ENCODE data around the gene EGFR. TPM values are rescaled to one million over a fixed set of nuclear protein-coding genes. Genes with fewer than 3 reads are reported as not detected.

EGFR gene
- total and polyA plus RNA-seq, 9 donors: 13.0 to 54.6 (median 41.7) TPM

DNA sequence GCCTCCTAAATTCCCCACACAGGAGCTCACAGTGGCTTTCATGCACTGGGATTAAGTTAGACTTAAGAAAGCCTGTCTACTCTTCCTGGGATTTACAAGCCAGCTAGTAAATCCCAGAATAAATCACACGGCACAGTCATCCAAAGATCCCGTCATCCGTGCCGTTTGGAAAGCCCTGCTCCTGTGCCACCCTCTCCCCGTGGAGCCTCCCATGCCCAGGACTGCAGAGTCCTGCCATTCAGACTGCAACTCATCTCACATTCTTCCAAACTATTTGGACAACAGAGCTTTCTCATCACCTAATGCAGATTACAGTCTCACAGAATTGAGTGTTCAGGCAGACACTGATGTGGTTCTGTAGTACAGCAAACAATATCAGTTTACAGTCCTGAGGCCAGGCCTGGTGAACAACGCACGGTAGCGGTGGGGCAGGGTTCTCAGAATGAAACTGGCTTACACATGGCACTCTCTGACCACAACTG lies 166.5 kb downstream of the EGFR start:
- no peak for TF ChIP-seq EP300 (IDR thresholded peaks at IDR 0.05)
- no peak for TF ChIP-seq POLR2A (IDR thresholded peaks at IDR 0.05)
- TF ChIP-seq, protein P1, sequence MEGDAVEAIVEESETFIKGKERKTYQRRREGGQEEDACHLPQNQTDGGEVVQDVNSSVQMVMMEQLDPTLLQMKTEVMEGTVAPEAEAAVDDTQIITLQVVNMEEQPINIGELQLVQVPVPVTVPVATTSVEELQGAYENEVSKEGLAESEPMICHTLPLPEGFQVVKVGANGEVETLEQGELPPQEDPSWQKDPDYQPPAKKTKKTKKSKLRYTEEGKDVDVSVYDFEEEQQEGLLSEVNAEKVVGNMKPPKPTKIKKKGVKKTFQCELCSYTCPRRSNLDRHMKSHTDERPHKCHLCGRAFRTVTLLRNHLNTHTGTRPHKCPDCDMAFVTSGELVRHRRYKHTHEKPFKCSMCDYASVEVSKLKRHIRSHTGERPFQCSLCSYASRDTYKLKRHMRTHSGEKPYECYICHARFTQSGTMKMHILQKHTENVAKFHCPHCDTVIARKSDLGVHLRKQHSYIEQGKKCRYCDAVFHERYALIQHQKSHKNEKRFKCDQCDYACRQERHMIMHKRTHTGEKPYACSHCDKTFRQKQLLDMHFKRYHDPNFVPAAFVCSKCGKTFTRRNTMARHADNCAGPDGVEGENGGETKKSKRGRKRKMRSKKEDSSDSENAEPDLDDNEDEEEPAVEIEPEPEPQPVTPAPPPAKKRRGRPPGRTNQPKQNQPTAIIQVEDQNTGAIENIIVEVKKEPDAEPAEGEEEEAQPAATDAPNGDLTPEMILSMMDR (IDR thresholded peaks at IDR 0.05): no peak
- intact Hi-C loops (cut with DNase I): loop anchor here in 1 of 4 donors (5.0 to 10.0 kb wide), 3 partner anchors 69 to 388 kb away; no protein-coding TSS in a partner anchor
- no peak overlapping the region for H3K4me3 ChIP-seq
- no peaks in the 10 kb centered on the region for H3K9me3 ChIP-seq
- DNase-seq: no peak
- H3K27me3 ChIP-seq: no peaks in the 10 kb centered on the region
- H3K27ac ChIP-seq: no peak overlapping the region
- WGBS, 3 donors: 88 to 93% (median 89%) methylated on average over 8 of the region's 8 CpGs
- H3K4me1 ChIP-seq (ENCODE audit: insufficient read depth): peaks cover 22% of the 10 kb centered on the region
- no peaks in the 10 kb centered on the region for H3K36me3 ChIP-seq

DNA sequence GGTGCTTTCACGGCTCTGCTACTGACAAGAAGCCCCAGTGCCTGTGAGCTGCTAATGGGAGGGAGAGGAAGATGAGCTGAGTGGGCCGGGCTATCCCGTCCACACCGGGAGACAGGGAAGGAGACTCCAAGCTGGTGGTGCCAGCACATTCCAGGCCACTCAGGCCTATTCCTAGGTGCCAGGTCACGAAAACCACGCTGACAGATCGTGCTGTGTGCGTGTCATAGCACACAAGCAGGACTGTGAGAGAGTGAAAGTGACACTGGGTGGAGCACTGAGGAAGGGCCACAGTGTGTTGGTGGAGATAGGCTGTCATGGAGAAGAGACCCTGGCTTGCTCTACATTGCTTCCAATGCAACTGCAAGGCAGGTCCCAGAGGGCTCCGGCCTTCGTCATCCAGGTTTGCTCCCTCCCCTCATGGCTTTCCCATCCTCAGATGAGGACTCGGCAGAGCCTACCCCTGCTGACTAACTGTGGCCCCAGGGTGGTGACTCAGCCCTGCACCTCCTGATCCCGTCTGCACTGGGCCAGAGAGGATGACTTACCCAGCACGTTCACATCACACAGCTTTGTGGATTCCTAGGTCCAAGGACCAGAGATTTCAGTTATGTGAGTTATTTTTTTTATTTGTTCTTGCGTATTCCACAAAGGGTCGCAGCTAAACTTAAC lies 167.3 kb downstream of the EGFR start:
- Histone ChIP-seq H3K4me3 (no peak overlapping the region), H3K4me1 (ENCODE audit: insufficient read depth) (peaks cover 23% of the 10 kb centered on the region), H3K36me3 (no peaks in the 10 kb centered on the region), H3K27me3 (no peaks in the 10 kb centered on the region), H3K27ac (no peak overlapping the region), H3K9me3 (no peaks in the 10 kb centered on the region)
- TF ChIP-seq EP300 (IDR thresholded peaks at IDR 0.05) (no peak), POLR2A (IDR thresholded peaks at IDR 0.05) (no peak)
- TF ChIP-seq, protein P1 (IDR thresholded peaks at IDR 0.05): no peak
- 87 to 90% (median 87%) methylated on average over 15 of the region's 15 CpGs for WGBS, 3 donors
- intact Hi-C loops (cut with DNase I): loop anchor here in 1 of 4 donors (5.0 to 10.0 kb wide), 3 partner anchors 69 to 389 kb away; no protein-coding TSS in a partner anchor
- DNase-seq: no peak

DNA sequence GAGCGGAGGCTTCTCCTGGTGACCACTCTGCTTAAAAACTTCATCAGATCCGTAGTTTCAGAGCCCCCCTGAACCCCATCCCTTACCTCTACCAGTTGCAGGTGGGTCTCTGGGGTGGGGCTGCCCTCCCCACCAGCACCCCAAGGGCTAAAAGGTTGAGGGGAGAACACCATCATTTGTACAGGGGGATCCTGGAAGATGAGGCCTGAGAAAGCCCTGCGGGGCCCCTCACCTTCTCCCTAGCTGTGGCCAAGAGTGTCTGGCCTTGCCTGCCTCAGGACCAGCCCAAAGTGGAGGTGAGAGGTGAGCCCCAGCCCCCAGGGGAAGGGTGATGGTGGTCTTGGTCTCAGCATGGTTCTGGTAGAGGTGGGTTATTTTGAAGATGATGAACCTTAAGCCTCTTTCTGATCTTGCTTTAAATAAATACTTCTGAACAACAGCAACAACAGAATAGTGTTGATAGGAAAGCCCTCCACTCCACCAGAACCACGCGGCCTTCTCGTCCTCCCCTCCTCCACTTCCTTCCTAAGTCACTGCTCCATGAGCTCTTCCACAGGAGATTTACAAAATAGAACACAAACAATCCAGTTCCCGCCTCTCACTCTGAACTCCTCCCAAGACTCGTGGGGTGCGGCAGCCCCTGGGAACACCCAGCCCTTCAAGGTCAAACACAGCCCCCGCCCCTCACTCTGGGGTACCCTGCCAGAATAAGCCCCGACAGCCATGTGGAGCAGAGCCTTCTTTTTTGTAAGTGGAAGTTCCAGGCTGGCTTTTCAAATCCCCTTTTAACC lies 169.1 kb downstream of the EGFR start:
- intact Hi-C loops (cut with DNase I): loop anchor here in 1 of 4 donors (5.0 to 10.0 kb wide), 3 partner anchors 67 to 391 kb away; no protein-coding TSS in a partner anchor
- no peak overlapping the region for H3K4me3 ChIP-seq
- no peaks in the 10 kb centered on the region for H3K27me3 ChIP-seq
- H3K36me3 ChIP-seq: no peaks in the 10 kb centered on the region
- peak overlapping the region; percentile 51 to 86 for H3K27ac ChIP-seq
- 22 to 24% (median 24%) methylated on average over 11 of the region's 11 CpGs for WGBS, 3 donors
- TF ChIP-seq, protein P1 (IDR thresholded peaks at IDR 0.05): no peak
- no peak for TF ChIP-seq EP300 (IDR thresholded peaks at IDR 0.05)
- TF ChIP-seq POLR2A (IDR thresholded peaks at IDR 0.05): no peak
- H3K9me3 ChIP-seq: no peaks in the 10 kb centered on the region
- H3K4me1 ChIP-seq (ENCODE audit: insufficient read depth): peaks cover 26% of the 10 kb centered on the region
- peak; percentile 84 to 91 (median 85) for DNase-seq

DNA sequence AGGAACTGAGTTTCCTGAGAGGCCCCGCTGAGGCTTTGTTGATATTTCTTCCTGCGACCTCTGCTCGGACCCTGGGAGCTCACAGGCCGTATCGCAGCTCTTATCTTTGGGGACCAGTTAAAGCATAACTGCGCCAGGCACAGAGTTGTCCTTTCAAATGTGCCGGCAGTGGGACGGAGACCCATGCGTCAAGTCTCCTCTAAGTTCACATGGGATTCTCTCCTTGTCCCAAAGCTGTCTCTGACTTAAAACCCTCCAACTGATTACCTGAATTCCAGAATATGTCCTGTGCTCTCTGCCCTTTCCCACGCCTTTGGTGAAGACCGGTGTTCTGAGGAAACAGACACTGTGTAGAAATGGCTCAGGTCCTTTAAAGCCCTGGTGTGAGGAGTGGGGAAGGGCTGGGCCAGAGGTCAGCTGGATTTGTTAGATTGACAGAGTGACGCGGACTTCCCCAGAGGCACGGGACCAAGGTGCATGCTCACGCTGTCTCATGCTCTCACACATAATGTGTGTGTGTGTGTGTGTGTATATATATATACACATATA lies 169.8 kb downstream of the EGFR start:
- no peak for DNase-seq
- intact Hi-C loops (cut with DNase I): loop anchor here in 1 of 4 donors (5.0 to 10.0 kb wide), 3 partner anchors 66 to 391 kb away; no protein-coding TSS in a partner anchor
- H3K27me3 ChIP-seq: no peaks in the 10 kb centered on the region
- H3K9me3 ChIP-seq: no peaks in the 10 kb centered on the region
- peaks cover 26% of the 10 kb centered on the region for H3K4me1 ChIP-seq (ENCODE audit: insufficient read depth)
- peak overlapping the region in 1 of 2 donors; percentile 86 for H3K27ac ChIP-seq
- no peaks in the 10 kb centered on the region for H3K36me3 ChIP-seq
- TF ChIP-seq POLR2A (IDR thresholded peaks at IDR 0.05) (no peak), EP300 (IDR thresholded peaks at IDR 0.05) (no peak)
- TF ChIP-seq, protein P1 (IDR thresholded peaks at IDR 0.05): no peak
- WGBS, 3 donors: 57 to 62% (median 61%) methylated on average over 15 of the region's 15 CpGs
- H3K4me3 ChIP-seq: no peak overlapping the region
